ENCODE measurements around the gene ZNF358.

Gene ZNF358

GRCh38 chr19:7549429-7550148, 33.7 kb downstream of the ZNF358 start:
- DNase-seq (ENCODE audit: extremely low spot score) = no peak
- no peak for TF ChIP-seq CTCF (IDR thresholded peaks at IDR 0.05; ENCODE audit: control extremely low read depth, extremely low read depth, low read depth, missing control alignments)
- CTCF ChIA-PET = interaction anchor here (2.2 kb wide), 1 partner anchor 19 kb away, joined by 10 read pairs; no protein-coding TSS in a partner anchor
- POLR2A ChIA-PET = no interaction called here

GRCh38 chr19:7550169-7550770, 34.4 kb downstream of the ZNF358 start:
- DNase-seq (ENCODE audit: extremely low spot score) = no peak
- POLR2A ChIA-PET = no interaction called here
- CTCF ChIA-PET = interaction anchor here (2.2 kb wide), 1 partner anchor 18 kb away, joined by 10 read pairs; no protein-coding TSS in a partner anchor
- TF ChIP-seq CTCF (IDR thresholded peaks at IDR 0.05; ENCODE audit: control extremely low read depth, extremely low read depth, low read depth, missing control alignments) = no peak

DNA sequence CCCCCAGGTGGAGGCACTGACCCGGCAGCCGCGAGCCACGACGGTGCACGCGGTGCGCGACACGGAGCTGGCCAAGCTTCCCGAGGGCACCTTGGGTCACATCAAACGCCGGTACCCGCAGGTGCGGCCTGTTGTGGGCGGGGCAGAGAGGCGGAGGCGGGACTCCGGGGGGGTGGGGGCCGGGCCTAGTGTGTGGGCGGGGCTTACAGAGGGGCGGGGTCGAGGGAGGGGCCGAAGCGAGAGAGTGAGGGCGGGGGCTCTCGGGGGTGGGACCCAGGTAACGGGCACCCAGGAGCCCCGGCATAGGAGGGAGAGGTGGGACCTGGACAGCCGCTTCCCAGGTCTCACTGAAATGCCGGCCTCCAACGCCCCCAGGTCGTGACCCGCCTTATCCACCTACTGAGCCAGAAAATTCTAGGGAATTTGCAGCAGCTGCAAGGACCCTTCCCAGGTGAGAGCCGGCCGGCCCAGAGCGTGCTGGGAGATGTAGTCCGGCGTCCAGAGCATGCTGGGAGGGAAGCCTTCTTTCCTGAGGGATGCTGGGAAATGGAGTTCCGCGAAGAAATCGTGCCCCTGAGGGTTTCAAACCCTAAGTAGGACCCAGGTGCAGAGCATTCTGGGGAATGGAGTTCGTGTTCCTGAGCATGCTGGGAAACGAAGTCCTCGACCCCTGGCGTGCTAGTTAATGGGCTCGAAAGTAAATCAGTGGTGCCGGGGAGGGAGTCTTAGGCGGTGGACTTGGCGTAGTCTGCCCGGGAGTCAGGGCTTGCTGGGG, 35.3 kb downstream of the ZNF358 start:
- ChIA-PET CTCF (interaction anchor here (1.5 to 2.2 kb wide), 2 partner anchors 17 kb away, joined by 7 to 10 read pairs; no protein-coding TSS in a partner anchor), POLR2A (no interaction called here)
- TF ChIP-seq CTCF (IDR thresholded peaks at IDR 0.05; ENCODE audit: control extremely low read depth, extremely low read depth, low read depth, missing control alignments) = no peak
- DNase-seq (ENCODE audit: extremely low spot score) = peak; percentile 56

DNA sequence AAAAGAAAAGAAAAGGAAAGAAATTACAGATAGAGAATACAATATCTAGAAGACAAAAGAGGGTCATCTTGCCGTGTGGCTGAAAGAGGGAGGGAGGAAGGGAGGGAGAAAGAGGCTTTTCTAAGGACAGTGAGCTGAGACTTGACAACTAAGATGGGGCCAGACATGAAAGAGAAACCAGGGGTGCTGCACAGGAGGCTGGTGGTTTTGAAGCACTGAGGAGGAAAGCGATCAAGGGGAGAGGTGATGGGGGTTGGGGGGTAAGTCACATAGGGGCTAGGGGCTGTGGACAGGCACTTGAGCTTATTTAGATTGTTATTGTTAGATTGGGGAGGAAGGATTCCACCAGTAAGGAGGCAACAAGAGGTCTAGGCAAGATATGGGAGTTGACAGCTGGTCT, 36.9 kb downstream of the ZNF358 start:
- no peak for DNase-seq (ENCODE audit: extremely low spot score)
- CTCF ChIA-PET = interaction anchor here (0.9 to 1.5 kb wide), 1 partner anchor 16 kb away, joined by 3 to 7 read pairs; no protein-coding TSS in a partner anchor
- POLR2A ChIA-PET = interaction anchor here (0.5 kb wide), 1 partner anchor 9 kb away, joined by 3 read pairs; no protein-coding TSS in a partner anchor

DNA sequence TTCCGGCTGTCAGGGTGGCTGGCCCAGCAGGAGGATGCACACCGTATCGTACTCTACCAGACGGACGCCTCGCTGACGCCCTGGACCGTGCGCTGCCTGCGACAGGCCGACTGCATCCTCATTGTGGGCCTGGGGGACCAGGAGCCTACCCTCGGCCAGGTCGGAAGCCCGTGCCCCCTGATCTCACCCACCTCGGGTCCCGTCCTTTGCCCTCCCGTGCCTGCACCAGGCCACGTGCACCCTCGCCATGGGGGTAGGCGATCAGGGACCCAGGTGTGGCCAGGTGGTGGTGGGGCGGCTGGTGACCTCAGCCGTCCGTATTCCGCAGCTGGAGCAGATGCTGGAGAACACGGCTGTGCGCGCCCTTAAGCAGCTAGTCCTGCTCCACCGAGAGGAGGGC, 38.7 kb downstream of the ZNF358 start:
- TF ChIP-seq CTCF (IDR thresholded peaks at IDR 0.05; ENCODE audit: control extremely low read depth, extremely low read depth, low read depth, missing control alignments) = no peak
- POLR2A ChIA-PET = no interaction called here
- no peak for DNase-seq (ENCODE audit: extremely low spot score)
- CTCF ChIA-PET = interaction anchor here (1.6 kb wide), 1 partner anchor 14 kb away, joined by 8 read pairs; no protein-coding TSS in a partner anchor

More for the DNA sequence above, 36.9 kb downstream of the ZNF358 start:
- TF ChIP-seq CTCF (IDR thresholded peaks at IDR 0.05; ENCODE audit: control extremely low read depth, extremely low read depth, low read depth, missing control alignments) = no peak
